ENCODE measurements around the gene ZNF577.

DNA sequence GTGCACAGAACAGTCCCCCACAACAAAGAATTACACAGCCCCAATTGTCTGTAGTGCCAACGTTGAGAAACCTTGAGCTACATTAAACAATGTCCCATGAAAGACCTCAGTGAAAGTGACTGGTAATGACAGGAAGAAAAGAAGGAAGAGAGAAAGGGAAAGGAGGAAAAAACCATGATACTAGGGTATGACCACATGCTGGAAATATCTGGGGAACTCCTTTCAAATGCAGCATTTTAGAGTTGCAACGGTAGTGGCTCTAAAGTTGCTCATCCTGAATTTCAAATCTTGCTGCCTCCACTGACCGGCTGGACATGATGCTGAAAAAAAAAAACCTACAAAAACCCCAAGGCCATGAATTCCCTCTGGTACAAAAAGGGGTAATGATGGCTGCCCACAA, 66.3 kb downstream of the ZNF577 start:
- TF ChIP-seq, protein P1, sequence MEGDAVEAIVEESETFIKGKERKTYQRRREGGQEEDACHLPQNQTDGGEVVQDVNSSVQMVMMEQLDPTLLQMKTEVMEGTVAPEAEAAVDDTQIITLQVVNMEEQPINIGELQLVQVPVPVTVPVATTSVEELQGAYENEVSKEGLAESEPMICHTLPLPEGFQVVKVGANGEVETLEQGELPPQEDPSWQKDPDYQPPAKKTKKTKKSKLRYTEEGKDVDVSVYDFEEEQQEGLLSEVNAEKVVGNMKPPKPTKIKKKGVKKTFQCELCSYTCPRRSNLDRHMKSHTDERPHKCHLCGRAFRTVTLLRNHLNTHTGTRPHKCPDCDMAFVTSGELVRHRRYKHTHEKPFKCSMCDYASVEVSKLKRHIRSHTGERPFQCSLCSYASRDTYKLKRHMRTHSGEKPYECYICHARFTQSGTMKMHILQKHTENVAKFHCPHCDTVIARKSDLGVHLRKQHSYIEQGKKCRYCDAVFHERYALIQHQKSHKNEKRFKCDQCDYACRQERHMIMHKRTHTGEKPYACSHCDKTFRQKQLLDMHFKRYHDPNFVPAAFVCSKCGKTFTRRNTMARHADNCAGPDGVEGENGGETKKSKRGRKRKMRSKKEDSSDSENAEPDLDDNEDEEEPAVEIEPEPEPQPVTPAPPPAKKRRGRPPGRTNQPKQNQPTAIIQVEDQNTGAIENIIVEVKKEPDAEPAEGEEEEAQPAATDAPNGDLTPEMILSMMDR (conservative IDR thresholded peaks at IDR 0.05; ENCODE audit: low read length) = no peak
- TF ChIP-seq EZH2phosphoT487 (IDR thresholded peaks at IDR 0.05; ENCODE audit: borderline replicate concordance) = no peak
